Activated naive CD8-positive, alpha-beta T cell treated with anti-CD3 and anti-CD28 coated beads, Interleukin-2, amount 50 U/mL, for 16 hours (primary cell): ENCODE results near the gene CASR.
A peak's percentile ranks its signal among the peaks of the same experiment; 100 is the strongest.

ENCODE experiments used
- DNase-seq: peaks from one replicate; pipeline ENCODE4 v3.0.0-alpha.2; 2020; ENCODE audit warnings: low read depth, low spot score

Gene CASR

DNA sequence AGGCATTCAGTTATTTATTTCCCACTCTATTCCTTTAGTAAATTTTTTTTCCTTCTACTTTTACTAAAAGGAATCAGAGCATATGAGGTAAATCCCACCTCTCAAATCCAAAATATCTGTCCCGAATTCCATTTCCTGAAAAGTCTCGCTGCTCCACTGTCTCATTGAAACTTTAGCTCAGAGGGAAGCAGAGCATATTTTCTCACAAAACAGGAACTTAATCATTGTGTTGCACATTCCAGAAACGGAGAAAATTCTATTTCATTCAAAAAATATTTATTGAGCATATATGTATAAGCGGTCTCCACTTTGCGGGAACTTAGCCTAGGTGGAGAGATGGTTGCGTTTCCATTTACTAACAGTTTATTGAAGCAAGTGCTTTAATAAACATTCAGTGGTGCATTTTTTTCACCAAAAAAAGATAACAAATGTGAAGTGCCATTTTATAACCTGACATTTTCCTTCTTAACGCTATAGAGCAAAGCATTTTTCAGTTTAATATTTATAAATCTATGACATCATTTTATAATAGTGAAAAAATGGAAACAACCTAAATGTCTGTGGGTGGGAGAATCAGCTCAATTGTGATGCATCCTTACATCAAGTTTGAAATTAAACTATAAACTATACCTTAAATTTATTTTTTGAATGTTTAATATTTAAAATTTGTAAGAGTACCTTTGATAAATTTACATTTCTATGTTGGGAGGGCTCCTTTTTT, 74.3 kb downstream of the CASR start:
- no peak for DNase-seq

DNA sequence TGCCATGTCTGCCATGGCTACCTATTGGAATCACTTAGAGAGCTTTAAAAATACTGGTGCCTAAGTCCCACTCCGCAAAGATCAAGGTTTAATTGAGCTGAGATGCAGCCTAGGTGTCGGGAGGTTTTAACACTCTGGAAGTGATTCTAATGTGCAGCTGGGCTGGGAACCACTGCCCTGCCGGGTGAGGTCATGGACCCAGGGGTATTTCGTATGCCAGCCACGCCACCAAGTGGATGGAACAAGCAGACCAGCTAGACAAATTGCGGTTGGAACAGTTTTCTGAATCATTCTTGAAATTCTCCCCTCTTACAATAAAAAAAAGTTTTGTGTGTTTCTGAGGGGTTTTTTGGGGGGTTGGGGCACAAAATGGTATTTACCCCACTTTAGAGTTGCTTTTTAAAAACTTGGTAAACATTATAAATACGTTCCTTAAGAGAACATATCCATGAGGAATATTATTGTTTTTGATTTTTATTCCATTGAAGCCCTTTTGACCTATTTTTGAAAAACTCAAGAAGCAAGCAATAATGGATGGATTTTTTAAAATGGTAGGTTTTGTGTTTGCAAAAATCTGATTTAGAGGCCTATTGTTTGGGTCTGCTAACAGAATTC, 75.4 kb downstream of the CASR start:
- DNase-seq, result peak; percentile 10

DNA sequence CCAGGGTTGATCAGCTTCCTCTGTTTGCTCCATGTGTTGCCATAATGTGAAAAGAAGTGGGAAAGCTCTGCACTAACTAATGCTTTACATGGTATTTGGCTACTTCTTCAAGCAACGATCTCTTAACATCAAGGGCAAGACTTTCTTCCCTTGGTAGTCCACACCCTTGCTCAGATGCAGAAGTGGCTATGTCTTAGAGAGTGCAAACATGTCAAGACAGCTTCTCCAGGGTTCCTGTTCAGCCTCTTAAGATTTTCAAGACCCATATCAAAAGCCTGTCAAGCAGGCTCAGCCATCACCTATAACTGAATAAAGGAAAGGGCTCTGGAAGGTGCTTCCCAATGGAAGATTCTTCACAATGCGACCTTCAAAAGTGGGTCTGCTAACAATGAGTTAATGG, 76.7 kb downstream of the CASR start:
- no peak for DNase-seq

DNA sequence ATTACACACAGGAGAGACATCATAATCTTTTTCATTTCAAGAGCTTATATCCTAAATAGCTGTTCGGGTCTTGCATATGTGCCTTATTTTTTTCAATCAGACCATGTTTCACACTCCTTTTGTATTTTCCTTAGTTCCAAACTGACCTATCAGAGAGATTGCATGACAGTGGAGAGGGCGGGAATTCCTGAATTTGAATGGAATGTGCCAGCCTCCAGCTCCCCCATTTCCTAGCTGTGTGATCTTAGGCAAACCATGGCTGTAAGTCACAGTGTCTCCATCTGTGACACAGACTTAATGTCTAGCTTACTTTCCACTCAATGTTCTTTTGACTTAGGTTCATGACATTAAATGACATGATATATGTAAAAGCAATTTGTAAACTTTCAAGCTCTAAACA, 79.6 kb downstream of the CASR start:
- DNase-seq, result no peak

DNA sequence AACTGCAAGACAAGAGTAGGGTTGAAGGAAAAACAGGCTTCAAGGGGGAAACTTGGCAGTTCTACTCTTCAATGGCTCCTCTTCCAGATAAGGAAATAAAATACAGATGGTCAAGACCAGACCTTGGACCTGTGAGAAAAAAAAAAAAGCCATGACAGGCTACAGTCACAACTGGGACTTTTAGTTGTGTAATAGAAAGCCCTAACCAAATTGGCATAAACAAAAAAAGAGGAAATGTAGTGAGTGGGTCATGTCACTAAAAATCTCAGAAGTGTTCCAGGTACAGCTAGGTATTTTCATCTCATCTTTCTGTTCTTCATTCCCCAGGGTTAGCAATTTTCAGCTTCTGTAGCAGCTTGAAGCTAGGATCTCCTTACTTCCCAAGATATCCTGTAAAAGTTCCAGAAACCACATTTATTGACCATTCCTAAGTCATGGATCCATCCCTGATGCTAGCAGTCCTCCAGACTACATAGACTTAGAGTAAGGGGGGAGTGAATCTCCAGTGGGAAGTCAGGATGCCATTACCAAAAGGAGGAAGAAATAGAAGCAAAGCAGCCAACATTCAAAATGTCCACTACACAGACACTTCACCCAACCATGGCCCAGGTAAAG, 80.6 kb downstream of the CASR start:
- DNase-seq, result no peak

DNA sequence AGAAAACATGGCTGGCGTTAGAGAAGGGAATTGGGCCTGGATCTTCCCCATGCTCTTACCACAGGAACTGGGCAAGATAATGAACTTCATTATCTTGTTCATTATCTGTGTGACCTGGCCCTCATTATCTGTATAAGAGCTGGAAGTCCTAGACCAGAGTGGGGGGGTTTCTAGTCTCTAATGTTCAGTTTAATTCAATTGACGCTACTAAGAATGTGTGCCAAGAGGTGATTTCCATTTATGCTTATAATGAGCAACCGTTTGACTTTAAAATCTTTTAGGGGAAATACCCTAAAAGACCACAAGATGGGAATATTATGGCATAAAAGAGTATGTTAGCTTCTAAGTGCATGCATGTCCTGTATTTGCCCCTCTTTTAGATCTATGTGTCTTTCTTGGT, 82.5 kb downstream of the CASR start:
- DNase-seq, result no peak

DNA sequence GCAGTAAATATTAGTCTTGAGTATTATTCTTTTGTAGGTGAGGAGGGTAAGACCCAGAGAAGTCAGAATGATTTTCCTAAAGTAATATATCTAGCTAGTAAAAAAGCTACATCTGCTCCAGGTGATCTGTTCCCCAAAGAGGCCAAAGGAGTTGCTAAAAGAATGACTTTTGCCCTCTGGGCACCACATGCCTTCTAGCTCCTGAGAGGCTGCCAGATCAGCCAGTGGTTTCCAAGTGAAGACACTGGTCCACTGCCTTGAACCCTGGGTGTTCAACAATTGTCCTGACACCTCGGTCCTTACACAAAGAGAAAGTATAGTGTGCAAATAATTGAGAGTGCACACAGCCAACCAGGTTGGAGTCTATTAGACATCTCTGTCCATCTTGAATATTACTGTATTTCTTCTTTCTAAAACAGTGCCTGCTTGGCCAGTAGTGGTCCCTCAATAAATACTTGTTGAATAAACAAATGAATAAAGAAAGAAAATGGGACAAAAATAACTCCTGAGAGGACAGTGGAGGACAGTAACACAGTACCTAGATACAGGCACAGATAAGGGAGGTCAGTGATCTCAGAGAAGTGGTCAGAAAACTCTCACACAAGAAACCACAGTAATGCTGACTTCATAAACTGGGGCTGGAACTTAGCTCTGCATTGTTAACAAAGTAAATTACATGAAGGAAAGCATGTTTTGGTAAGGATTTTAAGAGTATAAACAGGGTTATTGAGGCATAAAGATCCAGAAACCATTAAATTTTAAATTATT, 85.0 kb downstream of the CASR start:
- no peak for DNase-seq

DNA sequence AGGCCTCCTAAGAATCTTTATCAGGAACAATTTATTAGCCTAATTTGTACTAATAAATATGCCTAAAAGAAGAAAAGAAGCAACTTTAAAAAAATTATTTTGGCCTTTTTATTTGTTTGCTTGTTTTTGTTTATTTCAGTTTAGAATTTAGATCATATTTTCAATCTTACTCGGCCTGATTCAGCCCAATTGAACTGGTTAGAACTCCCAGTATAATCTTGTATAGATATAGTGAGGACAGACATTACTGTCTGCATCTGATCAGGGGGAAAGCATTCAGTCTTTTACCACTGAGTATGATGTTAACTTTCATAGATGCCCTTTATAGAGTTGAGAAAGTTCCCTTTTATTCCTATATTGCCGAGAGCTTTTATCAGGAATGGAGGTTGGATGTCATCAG, 85.6 kb downstream of the CASR start:
- no peak for DNase-seq

DNA sequence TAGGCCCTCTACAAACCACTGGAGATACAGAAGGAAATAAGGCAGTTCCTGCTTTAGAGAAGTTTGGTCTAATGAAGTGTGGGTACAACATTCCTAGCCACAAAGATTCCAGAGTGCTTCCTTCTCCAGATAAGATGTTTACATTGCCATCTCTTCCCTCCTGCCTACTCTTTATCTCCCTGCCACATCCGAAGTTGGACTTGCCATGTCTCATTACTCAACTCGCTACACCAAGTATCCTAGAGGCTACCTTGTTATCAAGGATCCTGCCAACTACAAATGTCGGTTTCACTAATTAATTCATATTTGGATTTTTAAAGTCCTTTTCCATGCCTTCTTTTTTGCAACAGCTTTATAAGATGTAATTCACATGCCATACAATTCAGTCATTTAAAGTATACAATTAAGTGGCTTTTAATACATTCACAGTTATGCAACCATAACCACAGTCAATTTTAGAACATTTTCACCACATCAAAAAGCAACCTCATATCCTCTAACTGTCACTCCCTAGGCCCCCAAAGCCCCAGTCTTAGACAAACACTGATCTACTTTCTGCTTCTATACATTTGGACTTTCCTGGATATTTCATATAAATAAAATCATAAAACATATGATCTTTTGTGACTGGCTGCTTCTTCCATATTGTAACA, 87.9 kb downstream of the CASR start:
- no peak for DNase-seq

DNA sequence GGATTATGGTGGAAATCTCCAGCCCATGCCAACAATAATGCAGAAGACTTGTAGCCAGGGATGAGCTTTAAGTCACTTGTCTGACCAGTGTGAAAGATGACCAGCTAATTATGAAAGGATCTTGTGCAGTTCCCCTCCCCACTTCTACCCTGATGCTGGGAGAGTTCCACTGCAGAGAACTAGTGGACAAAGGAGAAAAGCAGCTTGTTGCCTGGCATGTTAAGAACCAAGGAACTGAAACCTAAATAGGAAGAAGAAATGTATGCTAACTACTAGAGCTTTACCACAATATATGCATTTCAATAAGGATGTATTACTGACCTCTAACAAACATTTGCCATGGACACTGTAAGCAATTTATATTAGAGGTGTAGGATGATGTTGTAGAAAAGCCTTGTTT, 89.4 kb downstream of the CASR start:
- DNase-seq, result no peak

DNA sequence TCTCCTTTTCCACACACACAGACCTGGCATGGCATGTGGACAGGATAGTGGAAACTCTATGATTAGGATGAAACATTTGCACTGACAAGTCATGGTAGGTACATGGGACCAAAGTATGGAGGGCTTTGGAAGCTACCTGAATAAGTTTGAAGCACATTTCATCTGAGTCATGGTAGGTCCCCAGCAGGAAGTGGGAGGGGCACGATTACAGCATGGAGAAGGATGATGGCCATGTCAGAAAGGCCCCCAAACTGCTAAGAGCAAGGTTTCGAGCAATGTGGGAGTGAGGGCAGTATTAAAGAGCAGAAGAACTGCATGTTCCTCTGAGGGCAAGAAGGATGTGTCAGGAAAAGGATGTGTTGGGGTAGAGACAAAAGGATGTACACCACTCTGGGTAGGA, 90.0 kb downstream of the CASR start:
- no peak for DNase-seq

DNA sequence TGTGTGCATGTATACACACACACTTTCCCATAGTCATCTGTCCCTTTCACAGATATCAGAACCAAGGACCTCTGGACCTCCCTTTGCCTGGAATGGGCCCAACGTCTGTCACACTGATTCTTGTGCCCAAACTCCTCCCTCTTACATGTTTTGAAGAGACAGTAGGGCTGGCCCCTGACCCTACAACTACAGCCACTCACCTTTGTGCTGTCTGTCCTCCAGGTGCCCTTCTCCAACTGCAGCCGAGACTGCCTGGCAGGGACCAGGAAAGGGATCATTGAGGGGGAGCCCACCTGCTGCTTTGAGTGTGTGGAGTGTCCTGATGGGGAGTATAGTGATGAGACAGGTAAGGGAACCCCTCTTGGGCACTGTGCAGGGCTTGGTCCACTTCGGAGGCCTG, 98.4 kb downstream of the CASR start:
- no peak for DNase-seq

DNA sequence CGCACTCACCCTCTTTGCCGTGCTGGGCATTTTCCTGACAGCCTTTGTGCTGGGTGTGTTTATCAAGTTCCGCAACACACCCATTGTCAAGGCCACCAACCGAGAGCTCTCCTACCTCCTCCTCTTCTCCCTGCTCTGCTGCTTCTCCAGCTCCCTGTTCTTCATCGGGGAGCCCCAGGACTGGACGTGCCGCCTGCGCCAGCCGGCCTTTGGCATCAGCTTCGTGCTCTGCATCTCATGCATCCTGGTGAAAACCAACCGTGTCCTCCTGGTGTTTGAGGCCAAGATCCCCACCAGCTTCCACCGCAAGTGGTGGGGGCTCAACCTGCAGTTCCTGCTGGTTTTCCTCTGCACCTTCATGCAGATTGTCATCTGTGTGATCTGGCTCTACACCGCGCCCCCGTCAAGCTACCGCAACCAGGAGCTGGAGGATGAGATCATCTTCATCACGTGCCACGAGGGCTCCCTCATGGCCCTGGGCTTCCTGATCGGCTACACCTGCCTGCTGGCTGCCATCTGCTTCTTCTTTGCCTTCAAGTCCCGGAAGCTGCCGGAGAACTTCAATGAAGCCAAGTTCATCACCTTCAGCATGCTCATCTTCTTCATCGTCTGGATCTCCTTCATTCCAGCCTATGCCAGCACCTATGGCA, 100.5 kb downstream of the CASR start:
- DNase-seq, result no peak

DNA sequence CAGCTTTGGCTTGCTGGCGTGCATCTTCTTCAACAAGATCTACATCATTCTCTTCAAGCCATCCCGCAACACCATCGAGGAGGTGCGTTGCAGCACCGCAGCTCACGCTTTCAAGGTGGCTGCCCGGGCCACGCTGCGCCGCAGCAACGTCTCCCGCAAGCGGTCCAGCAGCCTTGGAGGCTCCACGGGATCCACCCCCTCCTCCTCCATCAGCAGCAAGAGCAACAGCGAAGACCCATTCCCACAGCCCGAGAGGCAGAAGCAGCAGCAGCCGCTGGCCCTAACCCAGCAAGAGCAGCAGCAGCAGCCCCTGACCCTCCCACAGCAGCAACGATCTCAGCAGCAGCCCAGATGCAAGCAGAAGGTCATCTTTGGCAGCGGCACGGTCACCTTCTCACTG, 101.0 kb downstream of the CASR start:
- DNase-seq, result no peak

DNA sequence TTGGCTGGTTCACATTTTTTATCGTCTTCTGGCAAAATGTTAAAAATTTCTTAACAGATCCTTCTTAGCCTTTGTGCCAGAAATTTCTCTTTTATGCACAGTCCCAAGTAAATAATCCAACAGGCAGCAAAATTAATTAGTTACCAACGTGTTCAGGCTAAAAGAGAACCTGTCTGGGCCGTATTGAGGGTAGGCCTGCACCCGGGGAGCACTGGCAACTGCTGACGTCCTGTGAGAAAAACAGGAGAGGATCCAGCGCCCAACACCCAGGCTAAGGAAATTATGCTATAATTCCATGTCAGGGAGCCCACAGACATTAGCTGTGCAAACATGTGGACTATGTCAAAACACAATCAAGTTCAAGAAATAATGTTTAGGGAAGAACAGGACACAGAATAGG, 110.9 kb downstream of the CASR start:
- no peak for DNase-seq

DNA sequence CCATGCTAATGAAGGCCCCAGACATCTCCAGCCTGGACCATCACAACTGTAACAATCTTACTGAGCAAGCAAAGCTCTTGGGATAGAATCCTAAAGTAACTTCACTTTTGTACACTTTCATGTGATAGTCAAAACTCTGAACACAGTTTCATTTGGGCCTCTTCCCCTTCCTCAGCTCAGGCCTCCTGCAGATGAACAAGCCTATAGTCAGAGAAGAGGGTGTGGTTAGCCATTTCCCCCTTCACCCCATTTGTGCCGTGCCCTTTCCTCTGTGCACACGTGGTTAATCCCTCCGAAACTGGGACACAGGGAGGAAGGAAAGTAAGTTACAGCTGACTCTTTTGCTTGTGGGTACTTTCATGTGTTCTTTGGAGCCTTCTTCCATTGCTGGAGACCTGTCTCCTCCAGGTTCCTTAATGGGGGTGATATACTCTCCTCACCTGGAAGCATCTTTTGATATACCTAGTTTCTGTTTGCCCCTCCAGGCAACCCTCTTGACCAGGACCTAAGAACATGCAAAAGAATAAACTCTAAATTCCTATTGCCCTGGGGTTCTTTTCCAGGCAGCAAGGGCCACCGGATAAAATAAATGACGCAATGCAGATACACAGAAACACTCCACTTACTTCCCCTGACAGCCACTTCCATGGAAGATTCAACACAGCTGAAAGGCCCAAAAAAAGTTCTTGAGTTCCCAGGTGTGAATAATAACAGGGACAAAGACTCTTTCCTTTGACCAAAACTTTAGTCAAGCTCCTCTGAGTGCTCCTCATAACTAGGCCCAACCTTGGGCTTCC, 112.0 kb downstream of the CASR start:
- no peak for DNase-seq

DNA sequence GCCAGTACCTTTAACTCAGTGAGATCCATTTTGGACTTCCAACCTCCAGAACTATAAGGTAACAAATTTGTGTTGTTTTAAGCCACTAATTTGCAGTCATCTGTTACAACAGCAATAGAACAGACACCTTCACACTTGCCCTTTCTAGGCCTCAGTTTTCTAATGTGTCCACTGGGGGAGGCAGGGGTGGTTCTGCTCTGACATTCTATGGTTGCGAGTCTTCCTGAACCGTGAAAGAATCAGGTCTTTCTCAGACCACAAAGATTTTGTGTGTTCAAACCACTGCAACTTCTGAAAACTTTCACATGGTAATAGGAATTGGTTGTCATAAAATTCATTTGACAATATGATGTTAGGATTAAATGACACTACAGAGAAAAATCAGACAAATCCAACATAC, 114.8 kb downstream of the CASR start:
- DNase-seq, result no peak

DNA sequence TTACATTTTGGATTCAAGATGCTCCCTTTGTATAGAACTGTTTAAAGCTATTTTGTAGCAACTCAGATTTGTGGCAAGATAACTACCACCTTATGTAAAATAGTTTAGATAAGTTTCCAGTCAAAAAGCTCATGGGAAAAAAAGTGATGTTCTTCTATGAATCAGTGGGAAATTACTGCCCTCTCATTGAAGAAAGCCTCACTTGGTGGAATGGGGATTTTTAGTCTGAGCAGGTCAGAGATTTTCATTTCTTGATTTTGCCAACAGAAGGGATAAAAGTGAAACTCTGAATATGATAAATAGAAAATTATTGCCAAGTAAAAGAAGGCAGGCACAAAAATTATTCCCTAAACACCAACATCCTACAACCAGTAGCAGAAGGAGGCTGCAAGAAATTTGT, 115.7 kb downstream of the CASR start:
- no peak for DNase-seq

DNA sequence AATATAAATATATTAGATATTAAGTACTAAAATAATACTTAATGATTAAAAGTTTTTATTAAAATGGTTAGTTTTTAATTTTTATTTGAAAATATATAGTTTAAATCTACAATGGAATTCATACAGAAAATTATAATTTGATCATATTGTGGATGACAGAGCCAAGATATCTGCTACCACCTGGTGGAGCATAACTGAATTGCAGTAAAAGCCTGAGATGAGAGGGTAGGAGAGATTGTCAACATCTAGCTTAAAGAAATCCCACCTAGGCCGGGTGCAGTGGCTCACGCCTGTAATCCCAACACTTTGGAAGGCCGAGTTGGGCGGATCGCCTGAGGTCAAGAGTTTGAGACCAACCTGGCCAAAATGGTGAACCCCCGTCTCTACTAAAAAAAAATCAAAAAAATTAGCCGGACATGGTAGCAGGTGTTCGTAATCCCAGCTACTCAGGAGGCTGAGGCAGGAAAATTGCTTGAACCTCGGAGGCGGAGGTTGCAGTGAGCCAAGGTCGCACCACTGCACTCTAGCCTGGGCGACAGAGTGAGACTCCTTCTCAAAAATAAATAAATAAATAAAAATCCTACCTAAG, 116.5 kb downstream of the CASR start:
- peak; percentile 10 for DNase-seq

DNA sequence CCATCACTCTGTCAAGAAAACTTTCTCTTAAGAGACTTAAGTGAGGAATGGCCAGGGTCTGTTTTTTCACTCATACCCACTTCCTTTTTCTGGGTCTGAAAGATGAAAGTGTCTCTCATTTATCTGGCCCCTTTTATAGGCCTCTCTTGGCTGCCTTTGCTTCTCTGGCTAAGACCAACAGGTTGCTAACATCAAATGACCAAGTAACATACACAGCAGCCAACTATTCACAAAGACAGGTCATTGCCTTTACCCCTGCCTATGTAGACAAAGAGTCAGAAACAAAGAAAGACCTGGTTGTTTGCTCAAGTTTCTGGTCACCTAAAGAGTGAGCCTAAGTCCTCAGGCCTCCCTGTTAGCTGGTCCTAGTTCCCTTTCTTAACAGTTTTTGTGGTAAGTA, 117.6 kb downstream of the CASR start:
- DNase-seq, result no peak
